GM12878 (cell line): Measurements from ENCODE around the gene FOXK1.

Source experiments
- BACH1 ChIP-seq: fragments of 450-650 bp; IDR thresholded peaks from 2 replicates; pipeline ENCODE4 v1.6.1; 2017; ENCODE audit warnings: mild to moderate bottlenecking, borderline replicate concordance
- CBFB ChIP-seq: IDR thresholded peaks from 2 replicates; pipeline ENCODE4 v1.6.1; 2016; ENCODE audit warnings: antibody characterized with exemption, low read depth
- CTCF ChIP-seq, 3 experiments: IDR thresholded peaks in 2 of 3; conservative IDR thresholded peaks in 1 of 3; 2 replicates each; pipeline ENCODE4 v1.5.1; 2011; ENCODE audit warnings: low read depth in 3 of 3, low read length in 3 of 3, mild to moderate bottlenecking in 3 of 3, control low read depth in 2 of 3, moderate library complexity in 2 of 3, inconsistent platforms in 1 of 3, mixed read lengths in 1 of 3; ENCODE audit not compliant: control insufficient read depth in 2 of 3, insufficient read depth in 1 of 3; ENCODE audit errors: extremely low read depth in 1 of 3
- MTA2 ChIP-seq: fragments of 450-650 bp; IDR thresholded peaks from 2 replicates; pipeline ENCODE4 v1.6.1; 2016; ENCODE audit warnings: low read depth, mild to moderate bottlenecking, moderate library complexity
- PBX3 ChIP-seq: IDR thresholded peaks from 2 replicates; pipeline ENCODE4 v1.6.1; 2011; ENCODE audit warnings: mild to moderate bottlenecking, low read depth, low read length, moderate library complexity; ENCODE audit not compliant: insufficient replicate concordance
- POLR2A ChIP-seq: IDR thresholded peaks from 2 replicates; pipeline ENCODE4 v1.6.1; 2011; ENCODE audit warnings: low read depth, mild to moderate bottlenecking, low read length
- SMAD1 ChIP-seq: fragments of 450-650 bp; IDR thresholded peaks from 2 replicates; pipeline ENCODE4 v1.6.1; 2018; ENCODE audit warnings: mild to moderate bottlenecking, low read depth; ENCODE audit not compliant: partially characterized antibody
- SP1 ChIP-seq: IDR thresholded peaks from one replicate; pipeline ENCODE4 v1.6.1; 2011; ENCODE audit warnings: low read depth, low read length
- SPI1 ChIP-seq: IDR thresholded peaks from 2 replicates; pipeline ENCODE4 v1.6.1; 2011; ENCODE audit warnings: low read depth, mild to moderate bottlenecking, low read length, moderate library complexity, borderline replicate concordance; ENCODE audit not compliant: insufficient read depth
- STAT1 ChIP-seq: fragments of 450-650 bp; conservative IDR thresholded peaks from 2 replicates; pipeline ENCODE4 v1.6.1; 2014; ENCODE audit warnings: antibody characterized with exemption, mild to moderate bottlenecking
- SUZ12 ChIP-seq: fragments of 200-600 bp; sonication (generic); IDR thresholded peaks from one replicate; pipeline ENCODE4 v1.6.1; 2018; ENCODE audit warnings: antibody characterized with exemption, mild to moderate bottlenecking; ENCODE audit not compliant: unreplicated experiment
- TBL1XR1 ChIP-seq: IDR thresholded peaks from 2 replicates; pipeline ENCODE4 v1.6.1; 2012; ENCODE audit warnings: low read depth, low read length, improper control_type of control experiment
- TF ChIP-seq, protein P1 (sequence below): fragments of 450-650 bp; IDR thresholded peaks from 2 replicates; pipeline ENCODE4 v1.6.1; 2017; ENCODE audit warnings: mild to moderate bottlenecking

DNA sequence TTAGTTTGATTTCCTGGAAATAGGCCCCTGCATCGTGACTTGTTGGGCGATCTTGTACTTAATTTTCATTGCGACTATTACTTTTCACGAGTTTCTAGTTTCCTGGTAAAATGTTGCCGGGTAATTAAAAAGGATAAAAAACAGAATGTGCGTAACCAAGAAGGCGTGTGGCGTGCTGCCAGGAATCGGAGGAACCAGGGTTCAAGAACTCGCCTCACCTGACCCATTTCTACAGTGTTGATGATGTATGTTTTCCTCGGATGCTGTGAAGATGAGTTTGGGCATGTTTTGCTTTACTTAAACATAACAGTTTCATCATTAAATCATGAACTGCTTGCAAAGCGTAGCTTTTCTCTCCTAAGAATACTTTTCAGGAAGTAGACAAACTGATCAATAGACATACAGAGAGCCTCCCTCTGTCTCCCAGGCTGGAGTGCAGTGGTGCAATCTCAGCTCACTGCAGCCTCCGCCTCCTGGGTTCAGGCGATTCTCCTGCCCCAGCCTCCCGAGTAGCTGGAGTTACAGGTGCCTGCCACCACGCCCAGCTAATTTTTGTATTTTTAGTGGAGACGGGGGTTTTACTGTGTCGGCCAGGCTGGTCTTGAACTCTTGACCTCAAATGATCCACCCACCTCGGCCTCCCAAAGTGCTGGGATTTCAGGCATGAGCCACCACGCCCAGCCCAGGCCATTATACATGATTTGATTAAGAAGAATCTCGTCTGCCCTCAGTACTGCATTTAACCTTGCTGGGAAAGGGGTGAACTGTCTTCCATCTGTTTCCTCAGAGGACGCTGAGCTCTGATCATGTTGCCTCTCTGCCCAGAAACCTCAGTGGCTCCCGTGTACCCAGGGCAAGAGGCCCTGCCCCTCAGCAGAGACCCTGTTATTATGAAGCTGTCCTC, 9.1 kb downstream of the FOXK1 start:
- TF ChIP-seq CTCF (IDR thresholded peaks at IDR 0.05 in 2 of 3, conservative IDR thresholded peaks at IDR 0.05 in 1 of 3; ENCODE audit: control insufficient read depth in 2 of 3, extremely low read depth in 1 of 3, insufficient read depth in 1 of 3, low read depth in 3 of 3, low read length in 3 of 3) (no peak), CBFB (no peak), SPI1 (no peak), MTA2 (no peak), PBX3 (no peak), POLR2A (no peak), BACH1 (no peak), SUZ12 (no peak), SP1 (no peak), SMAD1 (no peak), TBL1XR1 (no peak), STAT1 (no peak)
- TF ChIP-seq, protein P1, sequence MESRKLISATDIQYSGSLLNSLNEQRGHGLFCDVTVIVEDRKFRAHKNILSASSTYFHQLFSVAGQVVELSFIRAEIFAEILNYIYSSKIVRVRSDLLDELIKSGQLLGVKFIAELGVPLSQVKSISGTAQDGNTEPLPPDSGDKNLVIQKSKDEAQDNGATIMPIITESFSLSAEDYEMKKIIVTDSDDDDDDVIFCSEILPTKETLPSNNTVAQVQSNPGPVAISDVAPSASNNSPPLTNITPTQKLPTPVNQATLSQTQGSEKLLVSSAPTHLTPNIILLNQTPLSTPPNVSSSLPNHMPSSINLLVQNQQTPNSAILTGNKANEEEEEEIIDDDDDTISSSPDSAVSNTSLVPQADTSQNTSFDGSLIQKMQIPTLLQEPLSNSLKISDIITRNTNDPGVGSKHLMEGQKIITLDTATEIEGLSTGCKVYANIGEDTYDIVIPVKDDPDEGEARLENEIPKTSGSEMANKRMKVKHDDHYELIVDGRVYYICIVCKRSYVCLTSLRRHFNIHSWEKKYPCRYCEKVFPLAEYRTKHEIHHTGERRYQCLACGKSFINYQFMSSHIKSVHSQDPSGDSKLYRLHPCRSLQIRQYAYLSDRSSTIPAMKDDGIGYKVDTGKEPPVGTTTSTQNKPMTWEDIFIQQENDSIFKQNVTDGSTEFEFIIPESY, result no peak
